ENCODE data around the gene ZNF560. TPM values are rescaled to one million over a fixed set of nuclear protein-coding genes. Genes with fewer than 3 reads are reported as not detected.

Gene ZNF560
- total and polyA plus RNA-seq, 2 of the 13 experiments (the other 11 are each of a cell fraction or from before 2014, with no cell fraction given): not detected

- no peak for TF ChIP-seq ZNF318 (CRISPR knock-in tag; IDR thresholded peaks at IDR 0.05)
- TF ChIP-seq CREB3 (CRISPR knock-in tag; IDR thresholded peaks at IDR 0.05): no peak
- TF ChIP-seq KAT2B (IDR thresholded peaks at IDR 0.05; ENCODE audit: borderline replicate concordance, low read depth, low read length): no peak
- TF ChIP-seq ZFP90 (CRISPR knock-in tag; IDR thresholded peaks at IDR 0.05; ENCODE audit: borderline replicate concordance): no peak
- TF ChIP-seq SMAD1 (CRISPR knock-in tag; IDR thresholded peaks at IDR 0.05; ENCODE audit: borderline replicate concordance, low read depth): no peak
- no peak for TF ChIP-seq IKZF1 (IDR thresholded peaks at IDR 0.05)
- TF ChIP-seq ZNF350 (CRISPR knock-in tag; IDR thresholded peaks at IDR 0.05; ENCODE audit: borderline replicate concordance, low read depth): no peak
- TF ChIP-seq JARID2 (CRISPR knock-in tag; IDR thresholded peaks at IDR 0.05; ENCODE audit: insufficient replicate concordance): no peak
Measured at GRCh38 chr19:9467161-9467560, 31.3 kb downstream of the ZNF560 start (continued).
